Measurements from ENCODE around the gene HMOX1. TPM values are rescaled to one million over a fixed set of nuclear protein-coding genes. Genes with fewer than 3 reads are reported as not detected.

Gene HMOX1
- total and polyA plus RNA-seq, 2 of the 13 experiments (the other 11 are each of a cell fraction or from before 2014, with no cell fraction given): 53.6 to 67.4 TPM

GRCh38 chr22:35352214-35353111, 28.4 kb upstream of the HMOX1 start (continued):
- peak; percentile 56; the same call in 1 of the 2 replicates for TF ChIP-seq ZNF770 (CRISPR knock-in tag; IDR thresholded peaks at IDR 0.05)
- TF ChIP-seq EED (CRISPR knock-in tag; IDR thresholded peaks at IDR 0.05): no peak
- no peak for TF ChIP-seq ZNF224 (CRISPR knock-in tag; IDR thresholded peaks at IDR 0.05)
- no peak; the same call in 1 of the 2 replicates for TF ChIP-seq KDM2A (CRISPR knock-in tag; IDR thresholded peaks at IDR 0.05; ENCODE audit: borderline replicate concordance, low read depth)
- no peak for TF ChIP-seq PHF8 (CRISPR knock-in tag; IDR thresholded peaks at IDR 0.05)
- TF ChIP-seq IKZF4 (CRISPR knock-in tag; IDR thresholded peaks at IDR 0.05; ENCODE audit: borderline replicate concordance, low read depth, not compliant biosample characterization): no peak
- TF ChIP-seq KLF9 (CRISPR knock-in tag; IDR thresholded peaks at IDR 0.05; ENCODE audit: low read depth): no peak
- no peak for TF ChIP-seq ZNF547 (CRISPR knock-in tag; IDR thresholded peaks at IDR 0.05)
- TF ChIP-seq ATF2 (CRISPR knock-in tag; IDR thresholded peaks at IDR 0.05): no peak
- no peak for TF ChIP-seq ZNF761 (CRISPR knock-in tag; conservative IDR thresholded peaks at IDR 0.05)
- TF ChIP-seq MIER2 (CRISPR knock-in tag; IDR thresholded peaks at IDR 0.05): no peak
- TF ChIP-seq ZNF564 (CRISPR knock-in tag; IDR thresholded peaks at IDR 0.05): no peak; the same call in 1 of the 2 replicates
- no peak for TF ChIP-seq RELA (CRISPR knock-in tag; IDR thresholded peaks at IDR 0.05)
- 0 out of 2 replicates have a peak, but pooled peaks have one; percentile 6 for TF ChIP-seq ZNF619 (CRISPR knock-in tag; IDR thresholded peaks at IDR 0.05)
- TF ChIP-seq PPARG (CRISPR knock-in tag; conservative IDR thresholded peaks at IDR 0.05): no peak
- TF ChIP-seq HNRNPL (IDR thresholded peaks at IDR 0.05; ENCODE audit: low read depth, low read length): peak; percentile 92
- TF ChIP-seq STAG1 (CRISPR knock-in tag; IDR thresholded peaks at IDR 0.05): peak; percentile 39; the same call in 1 of the 2 replicates
- TF ChIP-seq POGK (CRISPR knock-in tag; conservative IDR thresholded peaks at IDR 0.05): no peak
- TF ChIP-seq MEF2D (CRISPR knock-in tag; IDR thresholded peaks at IDR 0.05): no peak
- TF ChIP-seq RFX1 (IDR thresholded peaks at IDR 0.05): no peak
- TF ChIP-seq NR2F6 (IDR thresholded peaks at IDR 0.05): no peak
- no peak for TF ChIP-seq NR2F6 (CRISPR knock-in tag; IDR thresholded peaks at IDR 0.05)
- TF ChIP-seq THYN1 (CRISPR knock-in tag; IDR thresholded peaks at IDR 0.05; ENCODE audit: borderline replicate concordance, low read depth): no peak
- TF ChIP-seq HDAC6 (IDR thresholded peaks at IDR 0.05; ENCODE audit: low read depth, low read length): no peak
- TF ChIP-seq ZNF33B (CRISPR knock-in tag; IDR thresholded peaks at IDR 0.05): no peak
- TF ChIP-seq MEIS2 (CRISPR knock-in tag; IDR thresholded peaks at IDR 0.05): no peak
- TF ChIP-seq SRF (IDR thresholded peaks at IDR 0.05; ENCODE audit: low read depth, low read length): no peak
- no peak for TF ChIP-seq ZFP90 (CRISPR knock-in tag; IDR thresholded peaks at IDR 0.05; ENCODE audit: borderline replicate concordance)
